Activated CD4-positive, CD25-positive, alpha-beta regulatory T cell treated with anti-CD3 and anti-CD28 coated beads, Interleukin-2, amount 50 U/mL, for 16 hours (primary cell): ENCODE results near the gene DNAJB14.
"Not testable (repeated sequence)": the region's sequence is repeated elsewhere in the genome, so short reads cannot be mapped to it uniquely, and the experiment has no call there.

ENCODE experiments used
- DNase-seq: peaks from one replicate; pipeline ENCODE4 v3.0.0-alpha.2; 2020; ENCODE audit warnings: low read depth, low spot score

DNAJB14 gene

DNA sequence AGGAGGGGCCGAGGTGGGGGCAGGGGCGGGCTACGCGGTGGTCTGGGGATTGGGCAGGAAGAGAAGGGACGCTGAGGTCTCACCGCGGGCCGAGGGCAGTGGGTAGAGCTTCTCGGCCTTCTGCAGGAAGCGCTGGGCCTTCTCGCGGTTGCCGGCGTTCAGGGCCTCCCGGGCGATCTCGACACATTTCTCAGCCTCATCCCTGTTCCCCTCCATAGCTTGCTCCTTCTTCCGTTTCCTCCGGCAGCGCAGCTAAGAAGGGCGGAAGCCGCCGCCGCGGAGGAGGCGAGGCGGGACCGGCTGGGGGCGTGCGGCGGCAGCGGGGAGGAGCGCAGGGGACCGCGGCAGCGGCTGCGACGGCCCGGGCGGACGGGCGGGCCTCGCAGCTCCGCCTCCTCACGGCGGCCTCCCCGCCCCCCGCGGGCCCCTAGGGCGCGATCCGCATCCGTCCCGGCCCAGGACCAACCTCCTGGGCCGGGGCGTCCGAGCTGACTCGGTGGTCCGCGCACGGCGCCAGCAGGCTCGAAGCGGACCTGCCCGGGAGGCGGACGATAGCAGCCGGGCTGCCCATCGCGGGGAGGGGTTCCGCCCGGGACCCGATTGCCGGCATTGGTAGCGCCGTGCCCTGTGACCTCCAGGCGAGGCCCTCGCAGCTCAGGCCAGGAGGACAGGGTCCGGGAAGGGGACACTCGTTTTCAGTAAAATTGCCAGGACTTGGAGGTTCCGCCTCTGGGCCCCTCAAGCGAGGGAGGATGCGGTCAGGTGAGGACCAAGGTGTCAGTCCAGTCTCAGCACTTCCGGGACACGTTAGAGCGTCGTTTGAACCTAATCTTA is at the start of gene DNAJB14:
Gene DNAJB14, minus strand, starts transcription at position 263 of the 834 bp plus-strand sequence. Its CDS starts 47 bp downstream, at position 216.
- DNase-seq = peak; percentile 63

DNA sequence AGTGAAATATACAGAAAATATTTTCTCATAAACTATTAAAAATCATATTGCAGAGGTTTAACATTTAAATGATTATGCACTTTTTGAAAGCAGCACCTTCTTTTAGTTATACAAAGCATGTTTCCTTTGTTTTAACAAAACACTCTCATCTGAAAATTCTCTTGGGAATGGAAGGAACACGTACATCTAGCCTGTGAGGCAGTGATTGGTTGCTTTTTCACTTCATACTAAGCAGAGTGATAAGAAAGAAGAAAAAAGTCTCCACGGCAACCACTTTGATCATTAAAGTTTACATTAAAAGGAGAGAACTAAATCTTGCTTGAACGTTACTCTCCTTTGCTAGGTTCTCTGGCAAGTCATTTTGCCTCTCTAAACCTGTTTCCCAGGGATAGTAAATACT is 45.3 kb upstream of the DNAJB14 start:
- DNase-seq = no peak

DNA sequence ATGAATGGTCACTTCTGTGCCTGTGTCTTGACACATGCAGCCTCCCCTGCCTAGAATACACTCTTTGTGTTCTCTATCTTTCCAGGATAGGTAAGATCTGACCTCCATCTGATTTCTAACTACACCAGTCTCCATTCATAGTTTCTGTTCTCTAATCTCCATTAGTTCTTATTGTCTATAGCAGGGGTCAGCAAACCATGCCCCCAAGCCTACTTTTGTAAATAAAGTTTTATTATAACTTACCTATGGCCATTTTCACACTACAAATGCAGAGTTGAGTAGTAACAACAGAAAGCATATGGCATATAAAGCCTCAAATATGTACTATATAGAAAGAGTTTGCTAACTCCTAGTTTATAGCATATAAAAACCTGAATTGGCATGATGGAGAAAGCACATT is 41.3 kb upstream of the DNAJB14 start:
- no peak for DNase-seq

DNA sequence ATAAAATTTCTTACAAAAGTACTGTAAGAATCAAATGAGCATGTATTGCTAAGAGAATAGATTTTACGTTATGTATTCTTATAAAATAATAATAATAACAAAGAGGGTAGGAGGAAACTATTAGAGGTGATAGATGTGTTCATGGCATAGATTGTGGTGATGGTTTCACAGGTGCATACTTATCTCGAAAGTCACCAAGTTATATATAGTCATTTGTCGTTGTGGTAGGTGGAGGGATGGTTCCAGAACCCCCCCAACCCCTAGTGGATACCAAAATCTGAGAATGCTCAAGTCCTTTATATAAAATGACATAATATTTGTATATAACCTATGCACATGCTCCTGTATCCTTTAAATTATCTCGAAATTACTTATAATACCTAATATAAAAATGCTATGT is 40.4 kb upstream of the DNAJB14 start:
- DNase-seq = no peak

DNA sequence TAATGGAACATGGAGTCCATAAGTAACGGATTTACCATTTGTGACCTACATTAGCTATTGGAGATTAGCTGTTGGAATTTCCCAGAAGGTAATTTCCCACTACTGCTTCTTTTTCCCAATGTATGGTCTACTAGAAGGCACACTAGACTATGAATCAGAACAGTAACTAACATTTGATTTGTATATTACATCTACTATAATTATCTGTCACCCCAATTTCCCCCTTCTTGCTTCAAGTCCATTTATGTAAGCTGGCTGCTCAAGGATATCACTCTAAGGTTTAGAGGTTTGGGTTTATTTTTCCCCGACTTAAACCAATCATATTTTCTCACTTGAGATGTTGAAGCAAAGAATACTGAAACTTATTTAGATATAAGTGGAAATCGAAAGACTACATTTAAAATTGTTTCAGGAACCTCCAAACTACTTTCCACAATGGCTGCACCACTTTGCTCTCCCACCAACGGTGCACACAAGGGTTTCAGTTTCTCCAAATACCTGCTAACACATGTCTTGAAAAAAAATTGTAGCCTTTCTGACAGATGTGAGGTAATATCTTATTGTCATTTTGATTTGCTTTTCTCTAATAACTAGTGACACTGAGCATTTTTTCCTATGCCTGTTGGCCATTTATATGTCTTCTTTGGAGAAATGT is 37.0 kb upstream of the DNAJB14 start:
- DNase-seq = no peak

DNA sequence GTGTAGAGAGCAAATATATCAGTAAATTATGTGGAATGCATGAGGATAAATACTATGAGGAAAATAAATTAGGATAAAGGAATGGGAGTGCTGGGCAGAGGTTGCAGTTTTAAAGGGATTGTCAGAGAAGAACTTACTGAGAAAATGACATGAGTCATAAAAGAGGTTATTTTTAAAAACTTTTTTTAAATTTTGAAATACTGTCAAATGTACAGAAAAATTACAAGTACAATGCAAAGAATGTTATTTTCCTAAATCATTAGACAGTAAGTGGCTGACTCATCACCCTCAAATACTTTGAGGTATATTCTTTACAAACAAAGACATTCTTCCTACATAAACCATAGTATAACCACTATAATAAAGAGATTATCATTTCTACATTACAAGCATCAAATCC is 33.5 kb upstream of the DNAJB14 start:
- DNase-seq = no peak

DNA sequence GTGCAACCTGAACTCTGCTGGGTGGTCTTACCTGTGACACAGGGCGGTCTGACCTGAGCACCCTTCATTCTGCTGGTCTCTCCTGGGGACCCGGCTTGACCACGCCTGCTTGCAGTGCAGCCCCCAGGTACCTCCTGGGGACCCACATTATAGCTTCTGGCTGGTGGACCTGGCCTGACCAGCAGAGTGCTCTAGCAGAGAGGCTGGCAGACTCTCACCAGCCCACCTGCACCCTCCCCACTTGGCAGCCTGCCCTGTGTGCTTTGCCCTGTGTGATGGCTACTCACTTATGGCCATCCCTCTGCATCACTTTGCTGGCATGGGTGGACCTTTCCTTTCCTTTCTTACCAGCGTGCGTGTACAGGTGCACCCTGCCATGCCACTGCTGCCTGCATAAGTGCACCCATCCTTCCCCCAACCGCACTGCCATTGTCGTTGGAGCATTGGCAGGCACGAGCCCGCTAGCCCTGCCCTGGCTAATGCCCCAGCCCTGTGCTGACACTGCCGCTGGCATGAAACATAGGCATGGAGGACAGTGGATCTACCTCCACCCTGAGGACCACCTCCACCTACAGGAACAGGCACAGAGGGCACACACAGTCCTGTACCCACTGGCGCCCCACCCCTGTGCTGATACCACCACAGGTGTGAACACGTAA is 25.2 kb upstream of the DNAJB14 start:
- no peak for DNase-seq

DNA sequence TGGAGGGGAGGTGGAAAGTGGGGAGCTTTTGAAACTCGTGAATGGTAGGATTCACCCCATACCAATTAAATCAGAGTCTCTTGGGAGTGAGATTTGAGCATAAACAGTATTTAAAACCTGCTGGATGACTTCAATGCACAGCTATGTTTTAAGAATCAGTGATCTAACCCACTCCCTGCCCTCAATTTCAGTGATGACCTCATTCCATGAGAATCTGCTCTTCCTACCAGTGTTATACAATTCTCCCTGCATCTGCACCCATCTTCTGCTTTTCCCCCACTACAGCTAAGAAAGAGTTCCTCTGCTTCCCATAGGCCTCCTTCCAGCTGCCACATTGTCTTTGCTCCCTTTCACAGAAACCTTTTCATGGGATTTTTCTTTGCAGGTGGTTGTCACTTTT is 21.9 kb upstream of the DNAJB14 start:
- DNase-seq = no peak

DNA sequence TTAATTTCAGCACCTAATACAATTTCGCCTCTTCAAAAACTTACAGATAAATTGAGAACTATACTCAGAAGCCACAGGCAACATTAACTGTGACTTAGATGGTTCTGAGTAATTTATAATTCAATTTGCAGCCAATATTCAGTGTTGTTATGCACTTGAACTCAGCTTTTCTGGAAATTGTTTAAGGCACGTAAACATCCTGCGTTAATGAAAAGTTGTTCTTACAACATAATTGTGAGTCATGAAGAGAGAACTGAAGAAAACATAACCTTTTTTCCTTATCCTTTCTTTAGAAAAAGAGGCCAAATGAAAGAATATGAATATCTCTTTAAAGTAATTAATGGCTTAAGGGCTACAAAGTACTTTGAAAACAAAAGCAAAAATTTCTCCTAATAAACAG is 20.3 kb upstream of the DNAJB14 start:
- DNase-seq = no peak

DNA sequence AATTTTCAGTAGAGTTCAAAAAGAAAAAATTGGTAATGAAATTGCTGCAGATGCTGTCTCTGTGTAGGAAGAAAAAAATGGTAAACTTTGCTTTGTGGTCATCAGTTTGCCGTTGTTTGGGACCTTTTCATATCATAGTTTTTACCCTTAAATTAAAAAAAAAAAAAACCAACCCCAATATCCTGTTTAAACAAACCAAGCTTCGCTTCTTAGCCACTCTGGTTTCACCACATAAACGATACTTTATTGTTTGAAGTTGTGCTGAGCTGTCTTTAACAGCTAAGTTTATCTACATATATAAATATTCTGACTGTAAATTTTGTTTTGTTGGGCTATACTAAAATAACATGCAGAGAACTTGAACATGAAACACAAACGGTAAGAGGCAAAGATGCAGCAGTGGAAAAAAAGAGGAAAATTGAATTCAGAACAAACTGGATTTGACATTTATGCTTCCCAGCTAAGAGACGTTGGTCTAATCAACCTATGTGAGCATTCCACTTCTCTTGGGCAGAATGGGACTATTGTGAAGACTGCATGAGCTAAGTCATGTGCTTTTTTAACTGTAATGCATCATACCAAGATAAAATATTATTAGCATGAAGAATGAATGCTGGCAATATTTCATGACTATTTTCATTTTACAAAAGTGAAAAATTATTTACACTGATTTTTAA is 19.4 kb upstream of the DNAJB14 start:
- DNase-seq = no peak

DNA sequence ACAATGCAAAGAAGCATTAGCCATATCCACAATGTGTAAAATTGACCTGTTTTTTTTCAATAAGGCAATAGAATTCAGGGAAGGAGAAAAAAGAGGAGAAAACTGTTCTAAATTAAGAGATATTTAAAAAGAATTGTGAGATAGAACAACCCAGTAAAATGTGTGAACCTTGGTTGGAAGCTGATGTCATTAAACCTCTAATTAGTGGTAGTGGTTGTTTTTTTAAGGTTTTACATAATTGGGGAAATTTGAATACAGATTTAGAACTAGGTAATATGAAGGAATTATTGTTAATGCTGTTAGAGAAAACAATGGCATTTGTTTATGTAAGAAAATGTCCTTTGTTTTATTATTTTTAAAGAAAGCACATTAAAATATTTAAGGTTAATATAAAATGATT is 18.8 kb upstream of the DNAJB14 start:
- DNase-seq = no peak

DNA sequence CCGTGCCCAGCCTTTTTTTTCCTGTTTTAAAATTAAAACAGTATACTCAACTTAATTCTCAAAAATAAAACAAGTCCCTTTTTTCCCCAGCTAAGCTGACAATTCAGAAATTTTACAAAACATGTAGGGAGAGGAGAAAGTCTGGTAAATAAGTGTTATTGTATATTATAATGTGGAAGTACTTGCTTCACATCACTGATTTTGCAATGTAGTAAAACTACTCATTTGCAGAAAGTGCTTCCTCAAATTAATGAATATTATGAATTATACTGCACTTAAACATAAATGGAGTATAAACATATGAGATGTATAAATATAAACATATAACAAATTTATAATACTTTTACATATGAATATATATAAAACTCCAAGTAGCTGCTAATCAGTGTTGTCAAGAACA is 15.3 kb upstream of the DNAJB14 start:
- DNase-seq = no peak

DNA sequence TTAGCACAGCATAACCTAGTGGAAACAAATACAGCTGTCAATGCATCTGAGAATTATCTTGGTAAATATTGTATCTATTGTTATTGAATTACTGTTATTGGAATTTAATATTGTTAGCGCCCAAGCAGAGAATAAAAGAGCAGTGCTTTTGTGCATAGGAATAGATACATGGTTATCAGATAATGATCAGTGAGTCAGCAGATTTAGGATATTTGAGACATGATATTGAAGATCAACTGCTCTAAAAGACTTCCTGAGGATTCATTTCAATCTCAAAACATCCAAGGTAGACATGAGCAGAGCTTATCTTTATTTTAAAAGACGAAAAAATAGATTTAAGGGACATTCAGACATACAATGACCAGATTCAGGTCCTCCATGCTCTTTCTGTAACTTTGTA is 14.2 kb upstream of the DNAJB14 start:
- DNase-seq = no peak

DNA sequence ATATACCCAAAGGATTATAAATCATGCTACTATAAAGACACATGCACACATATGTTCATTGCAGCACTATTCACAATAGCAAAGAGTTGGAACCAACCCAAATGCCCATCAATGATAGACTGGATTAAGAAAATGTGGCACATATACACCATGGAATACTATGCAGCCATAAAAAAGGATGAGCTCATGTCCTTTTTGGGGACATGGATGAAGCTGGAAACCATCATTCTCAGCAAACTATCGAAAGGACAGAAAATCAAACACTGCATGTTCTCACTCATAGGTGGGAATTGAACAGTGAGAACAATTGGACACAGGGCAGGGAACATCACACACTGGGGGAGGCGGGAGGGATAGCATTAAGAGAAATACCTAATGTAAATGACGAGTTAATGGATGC is 11.8 kb upstream of the DNAJB14 start:
- DNase-seq = not testable (repeated sequence)

DNA sequence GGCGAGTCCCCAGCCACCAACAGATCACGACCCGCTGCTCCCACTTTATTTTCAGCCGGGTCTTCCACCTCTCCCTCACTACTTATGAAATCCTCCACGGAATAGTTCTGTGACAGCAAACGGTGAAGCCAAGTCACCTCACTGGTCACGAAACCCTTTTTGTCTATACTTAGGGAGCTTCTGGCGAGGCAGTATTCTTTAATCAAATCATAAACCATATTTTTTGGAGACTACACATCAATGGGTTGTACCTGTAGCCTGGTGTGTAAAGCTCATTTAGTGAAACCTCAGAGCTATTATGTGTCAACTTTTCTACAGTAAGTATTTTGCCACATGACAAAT is 4.5 kb upstream of the DNAJB14 start:
- DNase-seq = no peak

DNA sequence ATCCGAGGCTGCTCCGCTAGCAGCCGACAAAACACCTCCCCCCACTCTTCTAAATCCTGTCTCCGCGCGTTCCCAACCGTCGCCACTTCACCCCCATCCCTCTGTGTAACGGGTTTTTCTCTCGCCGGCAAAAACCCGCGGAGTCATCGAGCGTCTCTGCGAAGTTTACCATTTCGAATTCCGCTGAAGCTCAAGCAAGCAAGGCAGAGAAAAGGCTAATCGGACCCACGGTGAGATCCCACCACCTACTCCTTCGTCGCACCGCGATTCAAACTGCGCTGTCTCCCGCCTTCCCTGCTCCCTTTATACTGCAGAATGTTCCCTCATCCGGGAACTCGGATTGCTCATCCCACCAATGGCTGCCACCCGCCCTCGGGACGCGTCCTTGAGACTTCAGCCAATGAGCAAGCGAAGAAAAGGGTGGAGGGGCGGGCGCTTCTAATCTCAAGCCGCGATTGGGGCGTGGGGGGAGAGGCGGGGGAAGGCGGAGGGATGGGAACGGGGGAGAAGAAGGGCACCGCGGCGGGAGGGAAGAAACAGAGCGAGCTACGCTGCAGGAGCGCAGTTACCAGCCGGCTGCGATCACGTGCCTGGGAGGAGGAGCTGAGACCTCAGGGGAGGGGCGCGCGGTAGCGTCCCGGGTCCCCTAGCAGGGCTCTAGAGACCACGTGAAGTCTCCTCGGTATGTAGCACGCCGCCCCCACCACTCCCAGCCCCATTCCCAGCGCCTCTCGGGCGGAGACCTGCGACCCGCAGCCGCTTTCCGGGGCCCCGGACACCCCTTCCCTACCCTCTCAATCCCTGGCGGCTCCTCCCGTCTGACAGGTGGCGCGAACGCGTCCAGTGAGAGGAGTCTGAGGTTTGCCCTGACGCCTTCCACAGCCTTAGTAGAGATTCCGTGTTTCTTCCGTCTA is 3.8 kb upstream of the DNAJB14 start, which contains the start of gene H2AZ1:
Gene H2AZ1, minus strand, starts transcription at position 277 of the 914 bp plus-strand sequence. Its CDS starts 105 bp downstream, at position 172.
- peak; percentile 97 for DNase-seq

DNA sequence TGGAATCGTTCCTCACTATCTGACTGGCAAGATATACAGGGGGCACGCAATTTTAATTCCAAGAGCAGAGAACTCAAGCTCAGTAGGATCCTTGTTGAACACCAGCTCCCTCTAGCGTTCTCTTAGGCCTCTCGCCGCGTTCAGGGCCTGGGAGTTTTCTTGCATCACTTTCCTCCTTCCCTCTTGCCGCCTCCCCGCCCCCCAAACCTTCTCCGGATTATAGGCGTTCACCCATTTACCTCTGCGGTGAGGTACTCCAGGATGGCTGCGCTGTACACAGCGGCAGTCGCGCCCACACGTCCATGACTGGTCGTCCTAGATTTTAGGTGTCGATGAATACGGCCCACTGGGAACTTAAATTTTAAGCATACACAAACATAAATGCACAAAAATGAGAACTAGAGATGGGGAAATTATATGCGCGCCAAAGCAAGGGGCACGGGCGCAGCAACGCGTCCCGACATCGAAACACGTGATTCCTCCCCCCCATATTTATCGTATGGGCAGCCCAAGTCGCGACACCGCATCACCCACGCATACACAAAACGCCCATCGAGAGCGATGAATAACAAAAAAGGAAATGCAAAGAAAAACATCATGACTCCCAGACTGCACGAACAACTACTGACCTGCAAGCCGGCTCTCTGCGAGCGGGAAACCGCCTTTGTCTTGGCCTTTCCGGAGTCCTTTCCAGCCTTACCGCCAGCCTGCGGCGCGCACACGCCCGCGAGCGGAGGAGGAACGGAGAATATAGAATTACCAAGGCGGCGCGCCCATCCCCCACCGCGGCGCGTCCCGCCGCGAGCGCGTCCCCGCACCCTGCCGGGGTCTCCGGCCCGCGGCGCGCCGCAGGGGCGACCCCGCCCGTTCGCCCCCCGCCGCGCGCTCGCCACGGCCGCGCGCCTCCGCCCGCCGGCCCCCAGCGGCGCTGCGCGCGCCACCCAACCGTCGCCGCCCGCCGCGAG is 2.9 kb upstream of the DNAJB14 start:
- peak; percentile 80 for DNase-seq

DNA sequence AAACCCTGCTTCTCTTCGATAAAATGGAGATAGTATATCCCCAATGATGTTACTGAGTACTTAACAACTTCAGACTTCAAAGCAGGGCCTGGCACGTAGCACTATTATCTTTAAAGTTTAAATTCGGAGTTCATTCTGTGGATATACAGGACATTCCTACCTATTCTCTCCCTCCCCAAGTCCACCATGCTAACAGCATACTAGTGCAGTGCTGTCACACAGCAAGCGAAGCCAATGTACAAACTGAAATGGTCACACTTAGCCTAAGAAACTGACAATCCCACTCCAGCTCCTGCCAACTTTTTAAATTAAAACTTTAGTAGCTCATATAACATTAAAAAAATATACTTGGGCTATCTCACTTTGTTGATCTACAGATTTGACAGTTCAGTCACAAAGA is 1.2 kb upstream of the DNAJB14 start:
- no peak for DNase-seq

DNA sequence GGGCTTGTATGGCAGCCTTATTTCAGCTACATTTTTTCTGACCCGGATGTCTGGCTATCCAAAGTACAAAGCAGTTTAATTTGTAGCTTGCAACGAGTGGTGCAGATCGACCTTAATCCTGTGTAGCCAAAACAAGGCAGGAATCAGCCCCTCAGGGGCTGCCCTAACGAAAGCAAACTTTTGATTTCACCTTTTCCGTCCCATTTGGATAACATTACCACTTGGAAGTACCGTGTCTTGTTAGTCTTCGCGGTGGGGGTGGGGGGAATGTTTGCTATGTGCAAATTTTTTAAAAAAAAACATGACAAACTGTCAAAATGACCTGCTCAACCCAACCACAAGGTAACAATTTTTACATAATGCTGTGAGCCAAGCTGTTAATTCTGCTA is 766 bp upstream of the DNAJB14 start:
- DNase-seq = no peak
